GM04504 (cell line): ENCODE measurements around the gene MEGF6.
A peak's percentile ranks its signal among the peaks of the same experiment; 100 is the strongest.

Experiments used
- DNase-seq: peaks from one replicate; pipeline ENCODE4 v3.0.0-alpha.2; 2012; ENCODE audit warnings: low read depth

MEGF6 gene

DNA sequence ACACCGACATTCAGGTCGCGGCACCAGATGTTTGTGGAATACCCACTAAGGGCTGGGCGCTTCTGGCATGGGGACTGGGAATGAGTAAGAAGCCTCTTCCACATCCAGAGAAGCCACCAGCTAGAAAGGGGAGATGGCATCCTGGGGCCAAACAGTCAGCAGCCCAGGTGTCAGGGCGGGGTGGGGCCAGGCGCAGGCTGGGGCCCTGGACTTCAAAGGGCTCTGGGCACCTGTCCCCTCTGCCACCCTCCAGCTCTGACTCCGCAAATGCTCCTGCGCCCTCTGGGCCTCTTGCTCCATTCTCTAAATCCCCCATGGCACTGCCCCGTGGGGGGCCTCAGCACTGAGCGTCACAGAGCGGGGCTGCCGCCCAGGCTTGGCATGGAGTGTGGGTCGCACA is 70.4 kb downstream of the MEGF6 start:
- DNase-seq: no peak

DNA sequence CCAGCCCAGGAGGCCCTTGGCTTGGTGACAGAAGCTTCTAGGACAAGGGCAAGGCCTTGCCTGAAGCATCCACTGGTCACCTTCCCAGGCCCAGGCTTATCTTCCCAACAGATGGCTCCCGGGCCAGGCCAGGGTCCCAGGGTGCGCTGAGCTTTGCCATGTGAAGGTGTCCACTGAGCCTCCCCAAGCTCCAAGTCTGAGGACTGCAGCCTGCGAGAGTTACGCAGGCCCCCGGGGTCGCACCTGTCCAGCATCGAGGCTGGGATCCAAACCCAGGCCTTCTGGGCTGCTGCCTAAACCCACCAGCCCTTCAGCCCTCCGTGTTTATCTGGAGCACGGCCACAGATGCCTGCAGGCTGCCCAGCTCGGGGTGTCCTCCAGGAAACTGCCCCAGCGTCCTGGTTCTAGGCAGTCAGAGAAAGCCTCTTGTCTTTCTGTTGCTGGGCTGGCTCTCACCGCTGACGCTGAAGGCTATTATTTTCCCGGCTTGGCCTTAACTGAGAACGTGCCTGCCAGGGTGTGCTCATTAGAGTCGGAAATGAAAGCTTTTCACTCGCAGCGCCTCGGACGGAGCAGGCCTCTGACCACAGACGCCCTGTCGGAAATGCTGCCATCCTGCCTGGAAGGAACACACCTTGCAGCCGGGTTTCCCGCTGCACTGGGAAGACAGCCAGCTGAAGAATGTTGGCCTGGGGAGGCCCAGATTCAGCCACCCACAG is 71.4 kb downstream of the MEGF6 start:
- DNase-seq: no peak

DNA sequence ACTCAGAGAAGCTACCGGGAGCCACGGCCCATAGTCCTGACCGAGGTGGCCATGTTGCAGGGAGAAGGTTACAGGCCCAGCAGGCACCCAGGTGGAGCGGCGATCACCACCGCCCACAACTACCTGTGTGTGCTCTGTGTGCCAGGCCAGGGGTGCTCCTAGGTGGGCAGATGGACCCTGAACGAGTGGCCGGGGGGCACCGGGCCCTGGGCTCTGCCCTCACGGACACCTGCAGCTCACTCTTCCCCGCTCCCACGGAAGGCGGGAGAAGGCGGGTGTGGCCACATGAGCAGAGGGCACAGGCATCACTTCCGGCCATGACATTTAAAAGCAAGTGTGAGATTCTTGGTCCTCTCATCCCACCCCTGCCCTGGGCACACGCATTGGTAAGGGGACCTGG is 73.9 kb downstream of the MEGF6 start:
- DNase-seq: no peak

- no peak for DNase-seq
Observed at GRCh38 chr1:3536420-3537195, 74.7 kb downstream of the MEGF6 start.

DNA sequence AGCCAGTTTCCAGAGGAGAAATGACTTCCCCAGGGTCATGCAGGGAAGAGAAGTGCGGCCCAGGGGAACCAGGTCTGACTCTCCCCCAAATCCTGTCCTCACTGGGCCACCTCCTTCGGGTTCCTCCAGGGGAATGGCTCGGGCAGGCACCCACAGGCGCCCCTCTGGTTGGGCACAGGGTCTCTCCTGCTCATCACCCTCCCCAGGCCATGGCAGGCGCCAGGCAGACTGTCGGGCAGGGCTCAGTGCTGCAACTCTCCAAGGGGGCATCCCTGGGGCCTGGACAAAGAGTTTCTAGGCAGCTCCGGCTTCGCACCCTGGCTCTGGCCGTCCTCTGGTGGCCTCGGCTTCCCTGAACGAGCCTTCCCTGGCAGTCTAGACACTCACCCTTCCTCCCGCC is 75.6 kb downstream of the MEGF6 start:
- no peak for DNase-seq

DNA sequence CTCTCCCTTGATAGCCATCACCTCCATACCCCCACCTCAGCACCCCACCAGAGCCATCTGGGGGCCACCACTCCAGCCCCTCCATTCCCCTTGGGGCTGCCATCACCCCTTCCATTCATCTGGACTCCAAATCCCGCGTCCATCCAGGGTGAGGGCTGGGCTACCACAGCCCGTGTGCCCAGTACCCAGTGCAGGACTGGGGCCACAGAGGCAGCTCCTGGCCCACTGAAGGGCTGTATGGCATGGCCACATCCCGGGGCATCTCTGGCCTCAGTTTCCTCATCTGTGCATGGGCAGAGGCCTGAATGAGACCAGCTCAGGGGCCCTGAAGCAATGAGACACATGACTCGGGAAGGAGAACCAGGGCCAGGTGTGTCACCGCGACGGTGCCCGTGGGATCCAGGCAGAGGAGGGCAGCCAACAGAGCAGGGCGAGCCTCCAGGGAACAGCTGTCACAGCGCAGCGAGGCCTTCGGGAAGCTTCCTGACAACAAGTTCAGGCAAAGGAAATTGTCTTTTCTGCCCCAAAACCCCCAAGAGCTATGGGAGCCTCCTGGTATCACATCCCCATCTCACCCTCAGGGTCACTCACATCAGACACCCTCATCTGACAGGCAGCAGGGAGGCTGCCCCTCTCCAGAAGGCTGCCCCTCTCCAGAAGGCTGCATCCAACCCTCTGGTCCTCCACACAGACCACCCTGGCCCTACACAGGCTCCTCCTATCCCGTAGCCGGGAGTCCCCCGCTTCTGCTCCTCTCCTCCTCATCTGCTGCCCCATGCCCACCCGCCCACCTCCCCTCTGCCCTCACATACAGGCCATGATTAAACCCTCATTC is 76.3 kb downstream of the MEGF6 start:
- no peak for DNase-seq

- DNase-seq: no peak
Observed at GRCh38 chr1:3533067-3534048, 78.0 kb downstream of the MEGF6 start.

- no peak for DNase-seq
Observed at GRCh38 chr1:3531928-3532327, 79.4 kb downstream of the MEGF6 start.

DNA sequence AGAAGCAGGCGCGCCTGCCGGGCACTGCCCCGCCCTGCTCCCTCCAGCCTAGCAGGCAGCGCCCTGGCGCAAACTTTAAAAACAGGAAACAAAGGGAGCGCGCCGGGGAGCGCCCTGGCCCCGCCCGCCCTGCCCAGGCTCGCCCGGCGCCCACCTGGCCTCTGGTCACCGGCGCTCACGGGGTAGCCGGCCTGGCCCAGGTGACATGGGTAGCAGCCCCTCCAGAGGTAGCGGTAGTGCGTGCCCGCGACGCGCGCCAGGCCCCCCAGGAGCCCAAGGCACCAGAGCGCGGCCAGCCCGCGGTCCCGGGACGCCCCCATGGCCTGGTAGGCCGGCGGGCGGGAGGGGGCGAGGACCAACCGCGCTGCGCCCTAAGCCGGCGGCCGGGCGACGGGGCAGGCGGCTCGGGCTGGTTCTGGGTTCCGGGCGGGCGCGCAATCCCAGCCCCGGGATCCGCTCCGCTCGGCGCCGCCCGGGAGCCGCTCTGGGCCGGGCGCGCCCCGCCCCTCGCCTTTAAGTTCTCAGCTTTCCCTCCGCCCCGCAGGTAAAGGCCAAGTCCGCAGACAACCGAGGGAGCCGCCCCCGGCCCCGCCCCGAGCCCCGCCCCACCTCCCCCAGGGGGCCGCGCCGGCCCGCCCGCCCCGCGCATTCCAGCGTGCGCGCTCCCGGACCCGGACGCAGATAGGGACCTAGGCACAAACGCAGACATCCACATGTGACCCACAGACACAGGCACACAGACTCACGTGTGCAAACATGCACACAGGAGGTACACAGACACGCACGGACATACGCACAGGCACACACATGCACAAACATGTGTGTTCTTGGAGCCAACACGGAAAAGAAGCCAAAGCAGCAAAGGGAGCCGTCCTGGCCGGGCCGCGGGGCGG is 80.1 kb downstream of the MEGF6 start:
- no peak for DNase-seq

- DNase-seq: no peak
Observed at GRCh38 chr1:3530086-3530925, 81.0 kb downstream of the MEGF6 start.

DNA sequence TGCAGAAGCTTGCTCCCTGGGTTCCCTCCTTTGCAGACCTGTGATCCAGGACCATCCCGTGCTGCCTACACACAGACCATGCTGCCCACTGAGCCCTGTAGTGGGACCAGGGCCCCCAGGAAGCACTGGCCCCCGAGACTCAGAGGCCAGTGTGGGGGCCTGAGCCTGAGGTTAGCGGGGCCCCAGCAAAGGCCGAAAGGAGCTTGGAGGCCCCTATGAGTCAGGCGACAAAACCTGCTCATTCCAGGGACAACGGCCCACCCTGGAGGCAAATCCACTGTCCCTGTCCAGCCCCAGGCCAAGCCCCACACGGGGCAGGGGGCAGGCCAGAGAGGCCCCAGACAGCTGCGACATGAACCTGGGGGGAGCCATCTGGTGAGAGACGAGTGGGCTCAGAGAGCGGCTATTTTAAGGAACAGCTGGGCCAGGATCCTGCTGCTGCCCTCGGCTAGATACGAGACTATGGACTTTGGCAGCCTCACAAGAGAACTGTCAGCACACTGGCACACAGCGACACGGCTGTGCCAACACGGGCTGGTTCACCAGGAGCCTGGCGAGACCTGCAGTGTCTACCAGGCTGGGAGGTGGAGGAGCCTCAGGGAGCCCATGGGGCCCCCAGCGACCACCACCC is 82.1 kb downstream of the MEGF6 start:
- DNase-seq: no peak

DNA sequence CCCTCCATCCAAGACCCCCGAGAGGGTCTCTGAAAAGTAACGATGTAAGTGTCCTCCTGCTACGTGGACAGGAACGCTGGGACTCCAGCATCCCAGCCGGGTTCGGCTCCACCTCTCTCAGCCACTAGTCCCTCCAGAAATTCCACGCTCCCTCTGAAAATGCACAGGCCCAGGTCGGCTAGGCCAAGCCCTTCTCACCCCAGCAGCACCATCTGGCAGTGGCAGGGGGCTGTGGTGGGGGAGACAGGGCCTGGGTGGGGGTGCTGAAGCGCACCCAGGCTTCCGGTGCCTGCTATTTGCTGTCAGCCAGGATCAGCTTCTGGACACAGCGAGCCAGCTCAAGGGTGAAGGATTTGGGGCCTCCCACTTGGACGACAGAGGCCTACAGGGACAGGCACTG is 83.5 kb downstream of the MEGF6 start:
- no peak for DNase-seq

DNA sequence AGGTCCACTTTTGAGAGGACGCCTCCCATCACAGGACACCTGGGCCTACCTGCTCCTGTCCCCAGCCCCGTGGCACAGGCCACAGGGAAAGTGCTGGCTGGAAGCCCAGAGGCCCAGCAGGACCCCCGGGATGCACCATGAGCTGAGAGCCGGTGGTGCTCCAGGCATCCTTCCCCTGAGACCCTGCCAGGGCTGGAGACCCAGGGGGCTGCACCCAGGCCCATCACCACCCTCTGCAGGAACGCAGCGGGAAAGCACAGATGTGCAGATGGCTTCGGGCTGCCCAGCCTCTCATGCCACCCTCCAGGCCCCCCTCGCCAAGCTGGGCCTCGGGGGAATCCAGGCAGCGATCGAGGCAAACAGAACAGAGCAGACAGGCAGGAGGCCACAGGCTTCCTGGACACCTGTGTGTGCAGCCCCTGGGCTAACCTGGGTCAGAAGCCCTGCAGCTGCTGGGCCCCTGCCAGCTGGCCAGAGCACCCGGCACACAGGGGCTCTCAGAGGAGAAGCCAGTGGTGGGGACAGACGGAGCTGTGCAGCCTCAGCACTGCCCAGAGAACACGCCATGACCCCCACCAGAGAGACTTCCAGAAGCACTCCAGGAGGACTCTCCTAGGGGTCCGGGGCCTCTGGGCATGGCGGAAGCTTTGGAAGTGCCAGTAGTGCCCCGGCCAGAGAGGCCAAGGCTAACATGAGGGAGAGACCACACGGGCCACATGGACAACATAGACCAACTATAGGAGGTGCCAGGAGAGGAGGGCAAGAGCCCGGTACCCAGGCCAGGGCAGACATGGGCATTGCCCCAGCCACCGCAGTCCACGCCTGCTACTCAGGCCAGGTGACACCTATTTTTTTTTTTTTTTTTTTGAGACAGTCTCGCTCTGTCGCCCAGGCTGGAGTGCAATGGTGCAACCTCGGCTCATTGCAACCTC is 85.5 kb downstream of the MEGF6 start:
- no peak for DNase-seq

GRCh38 chr1:3524556-3525203 is 86.6 kb downstream of the MEGF6 start:
- DNase-seq: no peak

- DNase-seq: no peak
Observed at GRCh38 chr1:3523980-3524379, 87.3 kb downstream of the MEGF6 start.

GRCh38 chr1:3522564-3523265 is 88.6 kb downstream of the MEGF6 start:
- peak; percentile 83 for DNase-seq

GRCh38 chr1:3522112-3522511 is 89.2 kb downstream of the MEGF6 start:
- no peak for DNase-seq
